MG63 (cell line): ENCODE results near the gene LYAR. TPM values are rescaled to one million over a fixed set of nuclear protein-coding genes. Genes with fewer than 3 reads are reported as not detected.

Source experiments
- DNase-seq: peaks from one replicate; pipeline ENCODE4 v3.0.0-alpha.2; 2020
- H3K27me3 ChIP-seq: fragments of 250-450 bp; sonication (Bioruptor Pico); 2 replicates; pipeline ENCODE4 v1.5.1; 2020; ENCODE audit warnings: mild to moderate bottlenecking, moderate library complexity
- H3K36me3 ChIP-seq: fragments of 250-450 bp; sonication (Bioruptor Pico); 2 replicates; pipeline ENCODE4 v1.5.1; 2020; ENCODE audit warnings: mild to moderate bottlenecking, moderate library complexity
- H3K4me3 ChIP-seq: fragments of 250-450 bp; sonication (Bioruptor Pico); 2 replicates; pipeline ENCODE4 v1.5.1; 2020; ENCODE audit warnings: mild to moderate bottlenecking, moderate library complexity
- H3K9me3 ChIP-seq: fragments of 250-450 bp; sonication (Bioruptor Pico); 2 replicates; pipeline ENCODE4 v1.5.1; 2020; ENCODE audit warnings: mild to moderate bottlenecking, moderate library complexity
- total RNA-seq: library from RNA; depleted of rRNA; stranded (reverse); fragments of >200 nt; shearing (Covaris generic); gene quantifications from 2 replicates; pipeline ENCODE4 v1.2.3, GENCODE V29; 2014; ENCODE audit warnings: low replicate concordance

The LYAR gene
- total RNA-seq, 1 experiment from 2014 or later: 20.9 TPM

DNA sequence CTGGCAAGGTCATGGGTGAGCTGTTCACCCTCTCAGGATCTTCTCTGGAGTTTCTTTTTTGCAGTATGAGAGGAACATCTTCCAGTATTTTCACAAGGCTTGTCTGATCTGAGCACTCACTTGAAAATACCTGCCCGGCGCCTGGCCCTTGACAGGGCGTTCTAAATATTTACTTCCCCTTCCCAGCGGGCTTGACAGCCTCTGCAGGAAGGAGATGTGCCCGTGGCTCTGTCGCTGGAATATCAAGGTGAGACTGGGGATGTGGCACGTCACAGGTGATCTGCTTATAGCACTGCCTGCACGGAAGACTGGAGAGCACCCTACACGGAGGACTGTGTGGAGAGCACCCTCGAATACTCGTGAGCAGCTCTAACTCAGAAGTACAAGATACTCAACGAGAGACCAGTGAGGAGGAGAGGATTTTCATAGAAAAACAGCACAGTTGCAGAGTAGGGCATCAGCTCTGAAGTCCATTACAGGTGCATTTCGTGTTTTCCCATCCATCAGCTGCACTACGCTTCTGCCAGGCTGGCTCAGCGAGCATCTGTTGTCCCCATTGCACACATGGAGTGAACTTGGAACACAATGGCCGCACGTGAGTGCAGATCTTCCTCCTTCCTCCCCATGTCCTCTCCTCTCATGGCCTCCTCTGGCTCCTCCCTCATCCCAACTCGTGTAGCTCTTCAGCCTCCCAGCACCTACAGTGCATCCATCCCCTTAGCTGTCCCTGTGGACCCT, 32.2 kb upstream of the LYAR start:
- no peak overlapping the region for H3K4me3 ChIP-seq
- H3K36me3 ChIP-seq: no peaks in the 10 kb centered on the region
- no peak for DNase-seq
- H3K27me3 ChIP-seq: no peaks in the 10 kb centered on the region
- no peaks in the 10 kb centered on the region for H3K9me3 ChIP-seq

DNA sequence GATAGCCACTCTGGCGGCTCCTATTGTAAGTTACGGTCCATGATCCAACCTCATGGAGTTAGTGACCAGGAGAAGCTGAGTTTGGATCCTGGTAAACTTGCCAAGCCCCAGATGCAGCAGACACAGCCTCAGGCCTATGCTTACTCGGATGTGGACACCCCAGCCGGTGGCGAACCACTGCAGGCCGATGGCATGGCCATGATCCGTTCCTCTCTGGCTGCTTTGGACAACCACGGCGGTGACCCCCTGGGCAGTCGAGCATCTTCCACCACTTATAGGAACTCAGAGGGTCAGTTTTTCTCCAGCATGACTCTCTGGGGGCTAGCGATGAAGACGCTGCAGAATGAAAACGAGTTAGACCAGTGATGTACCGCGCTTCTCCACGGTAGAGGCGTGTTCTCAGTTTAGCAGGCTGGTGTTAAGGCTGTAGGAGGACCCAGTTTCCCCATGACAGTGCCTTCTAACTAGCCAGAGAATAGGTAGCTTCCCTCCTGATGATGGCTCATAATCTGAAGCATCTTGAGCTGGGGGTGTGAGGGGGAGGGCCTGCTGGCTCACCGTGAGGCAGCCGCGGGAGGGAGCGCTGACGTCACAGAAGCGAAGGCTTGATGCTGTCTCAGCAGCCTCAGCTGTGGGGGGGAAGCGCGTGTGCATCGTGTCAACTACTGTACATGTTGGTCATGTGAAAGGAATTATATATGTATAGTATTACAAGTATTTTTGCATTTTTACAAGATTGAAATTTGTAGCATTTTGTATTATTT, 31.2 kb upstream of the LYAR start:
- Histone ChIP-seq H3K4me3 (no peak overlapping the region), H3K27me3 (no peaks in the 10 kb centered on the region), H3K36me3 (no peaks in the 10 kb centered on the region), H3K9me3 (no peaks in the 10 kb centered on the region)
- DNase-seq: no peak

DNA sequence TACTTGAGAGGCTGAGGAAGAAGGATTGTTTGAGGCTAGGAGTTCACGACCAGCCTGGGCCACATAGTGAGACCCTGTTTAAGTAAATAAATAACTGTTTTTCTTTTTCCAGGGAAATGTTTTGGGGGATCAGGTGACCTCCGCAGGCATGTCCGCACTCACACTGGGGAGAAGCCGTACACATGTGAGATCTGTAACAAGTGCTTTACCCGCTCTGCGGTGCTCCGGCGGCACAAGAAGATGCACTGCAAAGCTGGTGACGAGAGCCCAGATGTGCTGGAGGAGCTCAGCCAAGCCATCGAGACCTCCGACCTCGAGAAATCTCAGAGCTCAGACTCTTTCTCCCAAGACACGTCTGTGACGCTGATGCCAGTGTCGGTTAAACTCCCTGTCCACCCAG, 30.6 kb upstream of the LYAR start:
- Histone ChIP-seq H3K9me3 (no peaks in the 10 kb centered on the region), H3K36me3 (no peaks in the 10 kb centered on the region), H3K4me3 (no peak overlapping the region), H3K27me3 (no peaks in the 10 kb centered on the region)
- no peak for DNase-seq

DNA sequence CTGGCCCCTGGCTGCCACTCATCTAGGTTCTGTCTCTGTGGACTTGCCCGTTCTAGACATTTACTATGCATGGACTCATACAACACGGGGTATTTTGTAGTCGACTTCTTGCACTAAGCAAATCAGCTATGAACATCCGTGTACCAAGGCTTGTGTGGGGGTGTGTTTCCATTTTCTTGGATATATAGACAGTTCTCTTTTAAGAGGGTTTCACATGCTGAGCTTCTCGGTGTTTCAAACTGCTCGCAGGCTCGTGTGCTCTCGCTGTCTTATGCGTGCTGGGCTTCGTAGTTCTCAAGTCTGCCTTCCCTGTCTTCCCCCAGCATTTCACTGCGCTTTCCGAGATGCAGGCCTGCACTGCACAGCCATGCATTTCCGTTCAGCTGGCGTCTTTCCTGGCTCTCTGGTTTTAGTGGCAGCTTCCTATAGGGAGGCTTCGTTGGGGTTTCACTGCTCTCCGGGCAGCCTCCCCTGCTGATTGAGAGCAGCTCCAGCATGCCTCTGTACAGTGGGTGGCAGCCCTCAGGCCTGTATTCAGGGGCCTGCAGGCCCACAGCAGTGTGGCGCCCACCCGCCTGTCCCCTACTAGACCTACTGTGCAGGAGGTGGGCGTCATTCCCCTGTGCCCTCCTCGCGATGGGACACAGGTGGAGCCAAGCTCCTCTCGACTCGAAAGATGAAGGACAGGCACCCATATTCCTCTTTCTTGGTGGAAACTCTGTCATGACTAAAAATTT, 27.7 kb upstream of the LYAR start:
- no peaks in the 10 kb centered on the region for H3K27me3 ChIP-seq
- H3K36me3 ChIP-seq: no peaks in the 10 kb centered on the region
- DNase-seq: no peak
- no peaks in the 10 kb centered on the region for H3K9me3 ChIP-seq
- no peak overlapping the region for H3K4me3 ChIP-seq

DNA sequence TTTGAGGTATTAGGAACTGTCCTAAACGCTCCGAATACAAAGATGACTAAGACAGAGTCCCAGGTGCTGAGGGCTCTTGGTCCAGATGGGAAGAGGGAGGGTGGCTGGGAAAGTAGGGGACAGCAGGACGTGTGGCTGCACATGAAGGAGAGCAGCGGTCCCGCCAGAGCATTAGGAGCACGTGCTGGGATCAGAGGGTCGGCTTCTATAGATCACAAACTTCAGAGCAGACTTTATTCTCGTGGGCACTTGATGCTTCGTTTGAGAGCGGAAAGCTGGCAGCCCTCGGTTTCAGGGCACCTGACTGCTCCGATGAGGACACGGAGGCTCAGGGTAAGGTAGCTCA, 26.2 kb upstream of the LYAR start:
- no peaks in the 10 kb centered on the region for H3K36me3 ChIP-seq
- no peaks in the 10 kb centered on the region for H3K27me3 ChIP-seq
- no peak for DNase-seq
- no peaks in the 10 kb centered on the region for H3K9me3 ChIP-seq
- H3K4me3 ChIP-seq: no peak overlapping the region

DNA sequence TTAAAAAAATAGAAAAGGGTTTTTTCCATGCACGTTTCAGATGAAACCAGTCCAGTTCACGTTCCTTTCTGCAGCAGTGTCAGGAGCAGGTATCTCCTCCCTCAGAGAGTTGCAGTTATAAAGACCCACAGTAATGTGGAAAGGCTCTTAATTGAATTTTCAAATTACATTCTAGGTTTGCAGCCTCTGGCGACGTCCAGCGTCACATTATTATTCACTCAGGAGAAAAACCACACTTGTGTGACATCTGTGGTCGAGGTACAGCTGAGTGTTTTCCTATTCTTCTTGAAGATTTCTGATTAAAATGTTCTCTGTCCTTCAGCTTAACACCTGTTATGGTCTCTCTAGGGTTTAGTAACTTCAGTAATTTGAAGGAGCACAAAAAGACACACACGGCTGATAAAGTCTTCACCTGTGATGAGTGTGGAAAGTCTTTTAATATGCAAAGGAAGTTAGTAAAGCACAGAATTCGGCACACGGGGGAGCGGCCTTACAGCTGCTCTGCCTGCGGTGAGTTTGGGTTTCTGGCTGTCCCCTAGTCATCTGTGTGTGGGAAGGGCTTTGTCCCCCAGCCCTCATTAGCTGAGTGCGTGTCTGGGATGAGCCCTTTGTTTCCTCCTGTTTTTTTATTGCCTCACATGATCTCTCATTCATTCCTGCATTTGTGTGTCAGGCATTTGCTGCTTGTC, 25.7 kb upstream of the LYAR start:
- H3K36me3 ChIP-seq: no peaks in the 10 kb centered on the region

DNA sequence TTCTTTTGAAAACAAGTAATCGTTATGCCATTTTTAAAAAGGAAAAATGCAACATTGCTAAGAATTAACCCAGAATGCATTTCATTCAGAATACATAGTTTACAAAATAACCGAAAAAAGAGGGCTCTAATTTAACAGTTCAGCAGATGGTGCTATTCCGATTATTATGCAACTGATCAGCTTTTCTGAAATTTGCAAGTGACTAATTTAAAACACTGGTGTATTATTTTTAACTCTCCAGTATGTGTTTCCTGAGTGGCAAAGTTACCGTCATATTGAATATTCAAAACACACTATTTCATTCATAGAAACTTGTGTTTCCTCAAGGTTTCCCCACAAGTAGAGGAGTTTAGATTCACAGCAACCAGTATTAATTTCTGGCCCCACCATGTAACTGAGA, 21.2 kb upstream of the LYAR start:
- no peaks in the 10 kb centered on the region for H3K36me3 ChIP-seq

More for the DNA sequence above, 25.7 kb upstream of the LYAR start:
- no peaks in the 10 kb centered on the region for H3K9me3 ChIP-seq
- no peak overlapping the region for H3K4me3 ChIP-seq
- H3K27me3 ChIP-seq: no peaks in the 10 kb centered on the region
- DNase-seq: no peak

DNA sequence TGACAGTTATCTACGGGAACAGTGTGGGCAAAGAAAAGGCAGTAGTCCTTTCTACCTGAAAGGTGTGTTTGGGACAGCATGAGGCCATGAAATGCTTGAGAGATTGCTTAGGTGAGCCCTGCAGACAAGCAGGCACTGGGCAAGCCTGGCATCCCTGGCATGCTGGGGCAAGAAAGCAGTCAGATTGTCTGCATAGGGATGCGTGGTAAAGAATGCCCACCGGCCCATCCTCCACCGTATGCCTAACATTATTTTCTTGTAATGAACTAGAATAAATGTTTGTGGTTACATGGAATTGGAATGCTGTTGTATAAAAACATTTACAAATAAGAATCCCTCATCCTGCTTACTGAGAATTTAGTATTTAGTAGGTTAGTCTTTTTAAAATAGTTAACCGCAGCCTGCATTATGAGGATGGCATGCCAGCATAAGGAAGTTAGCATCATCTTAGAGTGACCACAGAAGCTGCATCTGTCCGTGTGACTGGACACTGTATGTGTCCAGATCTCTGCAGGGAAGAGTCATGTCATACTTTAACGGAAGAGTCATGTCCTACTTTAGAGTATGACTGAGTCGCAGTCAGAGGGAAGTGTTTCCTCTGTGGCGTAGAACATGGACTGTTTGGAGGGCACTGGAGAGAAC, 19.0 kb upstream of the LYAR start:
- DNase-seq: no peak
- no peaks in the 10 kb centered on the region for H3K9me3 ChIP-seq
- H3K36me3 ChIP-seq: no peaks in the 10 kb centered on the region
- no peak overlapping the region for H3K4me3 ChIP-seq
- H3K27me3 ChIP-seq: no peaks in the 10 kb centered on the region

More for the DNA sequence above, 21.2 kb upstream of the LYAR start:
- Histone ChIP-seq H3K27me3 (no peaks in the 10 kb centered on the region), H3K4me3 (no peak overlapping the region), H3K9me3 (no peaks in the 10 kb centered on the region)
- no peak for DNase-seq

DNA sequence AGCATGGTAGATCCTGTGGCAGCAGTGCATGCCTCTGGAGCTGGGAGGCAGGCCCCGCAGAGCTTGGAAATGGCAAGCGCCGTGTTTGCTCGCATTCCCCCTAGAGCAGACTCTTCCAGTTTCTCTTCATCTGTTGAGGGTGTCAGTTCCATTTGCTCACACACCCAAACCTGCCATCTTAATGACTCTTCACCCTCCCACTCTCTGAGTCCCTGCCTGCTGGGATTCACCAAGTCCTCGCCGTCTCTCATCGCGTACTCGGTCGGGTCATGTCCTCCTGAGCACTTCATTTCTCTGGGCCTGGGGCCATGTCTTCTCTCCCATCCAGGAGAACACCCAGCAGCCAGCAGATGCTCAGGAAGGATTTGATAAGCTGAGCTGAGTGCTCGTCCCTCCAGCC, 17.0 kb upstream of the LYAR start:
- Histone ChIP-seq H3K4me3 (no peak overlapping the region), H3K27me3 (no peaks in the 10 kb centered on the region), H3K36me3 (no peaks in the 10 kb centered on the region; the same call in 1 of the 2 replicates), H3K9me3 (no peaks in the 10 kb centered on the region)
- no peak for DNase-seq

DNA sequence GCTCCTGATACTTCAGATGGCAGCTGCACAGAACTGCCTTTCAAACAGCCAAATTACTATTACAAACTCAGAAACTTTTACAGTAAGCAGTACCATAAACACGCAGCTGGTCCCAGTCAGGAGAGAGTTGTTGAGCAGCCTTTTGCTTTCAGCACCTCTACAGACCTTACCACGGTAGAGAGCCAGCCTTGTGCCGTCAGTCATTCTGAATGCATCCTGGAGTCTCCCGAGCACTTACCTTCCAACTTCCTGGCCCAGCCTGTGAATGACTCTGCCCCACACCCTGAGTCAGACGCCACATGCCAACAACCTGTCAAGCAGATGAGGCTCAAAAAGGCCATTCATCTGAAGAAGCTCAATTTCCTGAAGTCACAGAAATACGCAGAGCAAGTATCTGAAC, 12.5 kb upstream of the LYAR start:
- no peaks in the 10 kb centered on the region for H3K9me3 ChIP-seq
- H3K4me3 ChIP-seq: no peak overlapping the region
- no peaks in the 10 kb centered on the region; the same call in 1 of the 2 replicates for H3K36me3 ChIP-seq
- DNase-seq: no peak
- no peaks in the 10 kb centered on the region for H3K27me3 ChIP-seq

DNA sequence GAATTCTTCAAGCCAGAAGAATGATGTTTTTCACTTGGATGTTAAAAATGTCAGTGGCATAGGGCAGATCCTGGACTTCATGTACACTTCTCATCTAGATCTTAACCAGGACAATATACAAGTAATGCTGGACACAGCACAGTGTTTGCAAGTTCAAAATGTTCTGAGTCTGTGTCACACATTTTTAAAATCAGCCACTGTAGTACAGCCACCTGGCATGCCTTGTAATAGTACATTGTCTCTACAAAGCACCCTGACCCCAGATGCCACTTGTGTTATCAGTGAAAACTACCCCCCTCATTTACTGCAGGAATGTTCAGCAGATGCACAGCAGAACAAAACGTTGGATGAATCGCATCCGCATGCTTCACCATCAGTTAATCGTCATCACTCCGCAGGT, 12.0 kb upstream of the LYAR start:
- DNase-seq: no peak
- no peaks in the 10 kb centered on the region for H3K9me3 ChIP-seq
- no peaks in the 10 kb centered on the region; the same call in 1 of the 2 replicates for H3K36me3 ChIP-seq
- H3K4me3 ChIP-seq: no peak overlapping the region
- H3K27me3 ChIP-seq: no peaks in the 10 kb centered on the region

DNA sequence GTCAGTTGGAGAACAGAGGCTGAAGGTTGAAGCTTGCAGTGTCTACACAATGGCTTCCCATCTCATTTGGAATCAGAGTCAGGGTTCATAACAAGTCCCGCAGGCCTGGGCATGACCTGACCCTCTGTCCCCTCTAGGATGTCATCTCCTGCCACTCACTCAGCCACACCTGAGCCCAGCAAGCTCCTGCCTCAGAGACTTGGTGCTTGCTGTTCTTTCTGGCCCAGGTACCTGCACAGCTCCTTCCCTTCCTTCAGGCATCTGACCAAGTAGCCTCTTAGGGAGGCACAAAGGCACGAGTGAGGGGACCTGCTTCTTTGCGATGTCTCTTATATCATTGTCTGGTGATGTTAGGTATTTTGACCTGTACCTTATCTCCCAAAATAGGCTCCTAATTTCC, 9.1 kb upstream of the LYAR start:
- H3K36me3 ChIP-seq: no peaks in the 10 kb centered on the region; the same call in 1 of the 2 replicates
- no peaks in the 10 kb centered on the region for H3K27me3 ChIP-seq
- no peaks in the 10 kb centered on the region for H3K9me3 ChIP-seq
- no peak for DNase-seq
- H3K4me3 ChIP-seq: no peak overlapping the region

DNA sequence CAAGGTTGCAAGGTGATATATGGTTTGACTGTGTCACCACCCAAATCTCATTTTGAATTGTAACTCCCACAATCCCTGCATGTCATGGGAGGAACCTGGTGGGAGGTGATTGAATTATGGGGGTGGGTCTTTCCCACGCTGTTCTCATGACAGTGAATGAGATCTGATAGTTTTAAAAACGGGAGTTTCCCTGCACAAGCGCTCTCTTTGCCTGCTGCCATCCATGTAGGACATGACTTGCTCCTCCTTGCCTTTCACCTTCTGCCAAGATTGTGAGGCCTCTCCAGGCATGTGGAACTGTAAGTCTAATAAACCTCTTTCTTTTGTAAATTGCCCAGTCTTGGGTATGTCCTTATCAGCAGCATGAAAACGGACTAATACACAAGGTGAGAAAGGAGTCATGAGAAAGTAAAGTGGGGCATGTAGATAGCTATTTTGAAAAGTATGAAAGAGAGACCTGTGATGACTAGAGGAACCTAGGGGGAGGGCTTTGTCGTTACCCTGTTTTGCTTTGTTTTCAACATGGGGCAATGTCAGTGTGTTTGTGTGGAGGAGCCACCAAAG, 6.4 kb upstream of the LYAR start:
- Histone ChIP-seq H3K4me3 (no peak overlapping the region), H3K36me3 (no peaks in the 10 kb centered on the region), H3K27me3 (no peaks in the 10 kb centered on the region), H3K9me3 (no peaks in the 10 kb centered on the region)
- DNase-seq: no peak

DNA sequence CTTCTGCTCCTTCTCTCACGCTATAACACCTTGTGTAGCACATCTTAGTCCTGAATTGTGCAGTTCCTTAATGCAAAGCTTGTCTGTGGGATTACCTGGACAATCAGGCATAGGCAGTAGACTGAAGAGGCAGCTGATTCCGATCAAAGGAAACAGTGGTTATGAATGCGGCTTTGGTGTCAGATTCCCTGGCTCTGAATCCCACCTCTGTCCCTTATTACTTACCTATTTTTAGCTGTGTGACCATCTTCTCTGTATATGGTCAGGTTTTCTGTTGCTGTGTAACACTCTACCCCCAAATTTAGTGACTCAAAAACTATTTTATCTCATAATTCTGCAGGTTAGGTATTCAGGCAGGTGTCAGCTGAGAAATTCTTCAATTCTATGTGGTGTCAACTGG, 3.3 kb upstream of the LYAR start:
- no peaks in the 10 kb centered on the region for H3K27me3 ChIP-seq
- no peak for DNase-seq
- H3K9me3 ChIP-seq: no peaks in the 10 kb centered on the region
- no peak overlapping the region for H3K4me3 ChIP-seq
- no peaks in the 10 kb centered on the region for H3K36me3 ChIP-seq

DNA sequence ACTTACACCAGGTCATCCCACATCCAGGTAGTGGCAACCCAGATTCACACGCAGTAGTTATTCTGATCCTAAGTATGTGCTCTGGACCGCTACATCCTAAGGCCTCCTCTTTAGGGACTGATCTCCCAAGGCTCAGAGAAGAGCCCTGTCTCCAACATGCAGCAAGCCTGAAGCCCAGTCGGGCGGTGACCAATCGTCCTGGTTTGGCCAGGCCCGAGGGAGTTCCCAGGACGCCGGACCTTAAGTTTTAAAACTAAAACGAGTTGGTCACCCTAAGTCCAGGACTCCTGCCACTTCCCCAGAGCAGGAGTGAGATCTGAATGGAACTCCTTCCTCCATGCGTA, 385 bp downstream of the LYAR start:
- Histone ChIP-seq H3K36me3 (peaks cover 5% of the 10 kb centered on the region), H3K27me3 (no peaks in the 10 kb centered on the region), H3K9me3 (no peaks in the 10 kb centered on the region), H3K4me3 (peak overlapping the region; percentile 89)
- DNase-seq: peak; percentile 9

DNA sequence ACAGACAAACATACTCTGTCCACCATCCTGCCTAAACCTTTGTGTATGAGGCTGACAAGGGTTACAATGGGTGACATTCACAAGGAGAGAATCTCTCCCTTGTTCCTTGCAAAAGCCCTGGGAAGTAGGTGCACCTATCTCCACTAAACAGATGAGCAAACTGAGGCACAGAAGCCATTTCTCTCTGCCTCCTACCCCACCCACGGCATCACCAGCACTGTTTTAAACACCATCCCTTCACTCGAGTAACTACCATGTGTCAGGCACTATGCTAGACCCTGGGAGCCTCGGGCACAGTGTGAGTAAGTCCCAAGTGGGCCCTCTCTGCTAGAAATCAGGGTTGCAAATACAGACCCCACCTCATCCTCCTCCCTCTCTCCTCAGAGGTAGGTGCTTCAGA, 899 bp downstream of the LYAR start:
- Histone ChIP-seq H3K4me3 (peak overlapping the region; percentile 89), H3K27me3 (no peaks in the 10 kb centered on the region), H3K36me3 (peaks cover 5% of the 10 kb centered on the region), H3K9me3 (no peaks in the 10 kb centered on the region)
- no peak for DNase-seq
